ENCODE results near the gene GNAZ.

DNA sequence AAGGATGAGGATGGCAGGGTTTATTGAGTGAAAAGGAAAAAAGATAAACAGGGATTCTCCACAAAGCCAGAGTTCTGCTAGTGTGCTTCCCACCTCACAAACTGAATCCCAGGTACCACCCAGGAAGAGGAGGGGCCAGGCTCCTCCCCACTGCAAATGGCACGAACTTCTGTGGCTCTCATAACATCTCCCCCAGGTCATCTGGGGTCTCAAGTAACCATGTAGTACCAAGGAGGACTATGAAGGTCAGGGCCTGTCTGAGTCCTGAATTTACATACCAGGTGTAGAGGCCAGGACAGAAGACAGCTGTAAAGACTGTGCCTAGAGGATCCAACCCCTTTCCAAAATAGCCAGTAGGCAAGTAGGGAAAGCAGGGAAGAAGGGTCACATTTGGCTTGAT lies 25.7 kb upstream of the GNAZ start:
- TF ChIP-seq CBX8 (IDR thresholded peaks at IDR 0.05; ENCODE audit: borderline replicate concordance, low read depth, low read length): no peak
- TF ChIP-seq TAF1 (IDR thresholded peaks at IDR 0.05; ENCODE audit: low read depth, low read length): no peak
- no peak for TF ChIP-seq HDAC2 (IDR thresholded peaks at IDR 0.05; ENCODE audit: borderline replicate concordance in 1 of 2, low read depth in 2 of 2, low read length in 2 of 2)
- TF ChIP-seq CTBP2 (IDR thresholded peaks at IDR 0.05; ENCODE audit: borderline replicate concordance, insufficient read depth, insufficient read length, low read length): no peak
- TF ChIP-seq POLR2A (IDR thresholded peaks at IDR 0.05; ENCODE audit: control extremely low read depth in 1 of 2, low read depth in 2 of 2, low read length in 2 of 2): no peak
- TF ChIP-seq, protein P1, sequence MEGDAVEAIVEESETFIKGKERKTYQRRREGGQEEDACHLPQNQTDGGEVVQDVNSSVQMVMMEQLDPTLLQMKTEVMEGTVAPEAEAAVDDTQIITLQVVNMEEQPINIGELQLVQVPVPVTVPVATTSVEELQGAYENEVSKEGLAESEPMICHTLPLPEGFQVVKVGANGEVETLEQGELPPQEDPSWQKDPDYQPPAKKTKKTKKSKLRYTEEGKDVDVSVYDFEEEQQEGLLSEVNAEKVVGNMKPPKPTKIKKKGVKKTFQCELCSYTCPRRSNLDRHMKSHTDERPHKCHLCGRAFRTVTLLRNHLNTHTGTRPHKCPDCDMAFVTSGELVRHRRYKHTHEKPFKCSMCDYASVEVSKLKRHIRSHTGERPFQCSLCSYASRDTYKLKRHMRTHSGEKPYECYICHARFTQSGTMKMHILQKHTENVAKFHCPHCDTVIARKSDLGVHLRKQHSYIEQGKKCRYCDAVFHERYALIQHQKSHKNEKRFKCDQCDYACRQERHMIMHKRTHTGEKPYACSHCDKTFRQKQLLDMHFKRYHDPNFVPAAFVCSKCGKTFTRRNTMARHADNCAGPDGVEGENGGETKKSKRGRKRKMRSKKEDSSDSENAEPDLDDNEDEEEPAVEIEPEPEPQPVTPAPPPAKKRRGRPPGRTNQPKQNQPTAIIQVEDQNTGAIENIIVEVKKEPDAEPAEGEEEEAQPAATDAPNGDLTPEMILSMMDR (IDR thresholded peaks at IDR 0.05; ENCODE audit: control extremely low read depth in 1 of 3, insufficient read depth in 1 of 3, low read depth in 1 of 3, low read length in 3 of 3): no peak
- no peak for TF ChIP-seq EP300 (IDR thresholded peaks at IDR 0.05; ENCODE audit: borderline replicate concordance in 1 of 2, low read depth in 2 of 2, low read length in 2 of 2)
- TF ChIP-seq CBX5 (IDR thresholded peaks at IDR 0.05; ENCODE audit: low read depth, low read length): no peak
- no peak for TF ChIP-seq CEBPB (IDR thresholded peaks at IDR 0.05; ENCODE audit: low read depth, low read length)
- no peak for TF ChIP-seq EZH2 (IDR thresholded peaks at IDR 0.05; ENCODE audit: low read depth, low read length, severe bottlenecking)
